ENCODE data around the gene GNG4. TPM values are rescaled to one million over a fixed set of nuclear protein-coding genes. Genes with fewer than 3 reads are reported as not detected.

Gene GNG4
- total and polyA plus RNA-seq, 2 donors (not counting 3 experiments of a cell fraction or from before 2014, with no cell fraction given) = 0.10 TPM; not detected in 1

GRCh38 chr1:235679644-235680043, 30.1 kb upstream of the GNG4 start:
- intact Hi-C loops (cut with micrococcal nuclease) (no loop called here), dilution Hi-C loops (cut with MboI; ENCODE audit: extremely low pct_ligation_motif_present, low sequenced_read_pairs) (no loop called here)
- no peaks in the 10 kb centered on the region for H3K27me3 ChIP-seq (ENCODE audit: control insufficient read depth in 2 of 2, insufficient read depth in 2 of 2, low read length in 2 of 2)
- no peak for FAIRE-seq
- peaks cover 0 to 2% of the 10 kb centered on the region in 2 experiments for H3K36me3 ChIP-seq (ENCODE audit: control insufficient read depth in 2 of 2, extremely low read depth in 1 of 2, insufficient read depth in 2 of 2, low read length in 2 of 2)
- ChIA-PET POLR2A (no interaction called here), CTCF (no interaction called here)
- no peak overlapping the region for H3K9ac ChIP-seq (replicated peaks; ENCODE audit: extremely low read depth, insufficient read depth, low read length)
- no peaks in the 10 kb centered on the region for H3K9me3 ChIP-seq (replicated peaks; ENCODE audit: control insufficient read depth, insufficient read depth, low read length)
- H3K4me3 ChIP-seq (replicated peaks in 1 of 3; ENCODE audit: insufficient read depth in 1 of 3, low read depth in 1 of 3, low read length in 3 of 3) = no peak overlapping the region
- no peaks in the 10 kb centered on the region for H3K79me2 ChIP-seq (ENCODE audit: control insufficient read depth, insufficient read depth, low read length)
- no peaks in the 10 kb centered on the region for H4K20me1 ChIP-seq (replicated peaks; ENCODE audit: control insufficient read depth, extremely low read depth, insufficient read depth, low read length)
- no peak for DNase-seq (ENCODE audit: low read depth, low spot score)
- no peaks in the 10 kb centered on the region for H3K4me1 ChIP-seq (ENCODE audit: control insufficient read depth, extremely low read depth, insufficient read depth, low read length)
- no TSS peak for BruUV-seq (replicated peaks)
- no peak overlapping the region for H2AFZ ChIP-seq (ENCODE audit: low read depth, low read length)
- no peaks in the 10 kb centered on the region for H3K9me1 ChIP-seq (replicated peaks; ENCODE audit: control insufficient read depth, extremely low read depth, insufficient read depth, low read length)
- H3K4me2 ChIP-seq (ENCODE audit: insufficient read depth, low read length) = no peak overlapping the region
- no peak overlapping the region for H3K27ac ChIP-seq (ENCODE audit: insufficient read depth, low read depth, low read length)
- no peak for TF ChIP-seq GATA2 (IDR thresholded peaks at IDR 0.05; ENCODE audit: insufficient read depth, insufficient read length, low read depth, low read length)
- TF ChIP-seq FOS (IDR thresholded peaks at IDR 0.05; ENCODE audit: borderline replicate concordance, insufficient read depth, low read length) = no peak
- TF ChIP-seq, protein P1, sequence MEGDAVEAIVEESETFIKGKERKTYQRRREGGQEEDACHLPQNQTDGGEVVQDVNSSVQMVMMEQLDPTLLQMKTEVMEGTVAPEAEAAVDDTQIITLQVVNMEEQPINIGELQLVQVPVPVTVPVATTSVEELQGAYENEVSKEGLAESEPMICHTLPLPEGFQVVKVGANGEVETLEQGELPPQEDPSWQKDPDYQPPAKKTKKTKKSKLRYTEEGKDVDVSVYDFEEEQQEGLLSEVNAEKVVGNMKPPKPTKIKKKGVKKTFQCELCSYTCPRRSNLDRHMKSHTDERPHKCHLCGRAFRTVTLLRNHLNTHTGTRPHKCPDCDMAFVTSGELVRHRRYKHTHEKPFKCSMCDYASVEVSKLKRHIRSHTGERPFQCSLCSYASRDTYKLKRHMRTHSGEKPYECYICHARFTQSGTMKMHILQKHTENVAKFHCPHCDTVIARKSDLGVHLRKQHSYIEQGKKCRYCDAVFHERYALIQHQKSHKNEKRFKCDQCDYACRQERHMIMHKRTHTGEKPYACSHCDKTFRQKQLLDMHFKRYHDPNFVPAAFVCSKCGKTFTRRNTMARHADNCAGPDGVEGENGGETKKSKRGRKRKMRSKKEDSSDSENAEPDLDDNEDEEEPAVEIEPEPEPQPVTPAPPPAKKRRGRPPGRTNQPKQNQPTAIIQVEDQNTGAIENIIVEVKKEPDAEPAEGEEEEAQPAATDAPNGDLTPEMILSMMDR (IDR thresholded peaks at IDR 0.05; ENCODE audit: extremely low read depth in 1 of 2, insufficient read depth in 1 of 2, low read depth in 1 of 2, low read length in 2 of 2) = no peak
- TF ChIP-seq POLR2AphosphoS5 (IDR thresholded peaks at IDR 0.05; ENCODE audit: insufficient read depth, low read depth, low read length) = no peak
- no peak for TF ChIP-seq MAX (IDR thresholded peaks at IDR 0.05; ENCODE audit: insufficient read depth, insufficient read length)
- TF ChIP-seq EZH2 (IDR thresholded peaks at IDR 0.05; ENCODE audit: borderline replicate concordance, low read depth, low read length, severe bottlenecking) = no peak
- TF ChIP-seq JUN (IDR thresholded peaks at IDR 0.05; ENCODE audit: borderline replicate concordance, insufficient read depth, insufficient read length, low read depth) = no peak
- TF ChIP-seq POLR2A (IDR thresholded peaks at IDR 0.05; ENCODE audit: low read depth, low read length) = no peak
- TF ChIP-seq MYC (IDR thresholded peaks at IDR 0.05; ENCODE audit: low read depth, low read length) = no peak

Measured in endothelial cell of umbilical vein (primary cell).